CD4-positive, alpha-beta T cell treated with Interleukin-17A for 1 hour (primary cell): ENCODE data around the gene CLIC3.

Experiments
- DNase-seq: peaks from one replicate; pipeline ENCODE4 v3.0.0-alpha.2; 2020

The CLIC3 gene

GRCh38 chr9:136963341-136963740, 33.0 kb downstream of the CLIC3 start:
- DNase-seq: no peak

- no peak for DNase-seq
Measured at GRCh38 chr9:136962701-136963248, 33.6 kb downstream of the CLIC3 start.

DNA sequence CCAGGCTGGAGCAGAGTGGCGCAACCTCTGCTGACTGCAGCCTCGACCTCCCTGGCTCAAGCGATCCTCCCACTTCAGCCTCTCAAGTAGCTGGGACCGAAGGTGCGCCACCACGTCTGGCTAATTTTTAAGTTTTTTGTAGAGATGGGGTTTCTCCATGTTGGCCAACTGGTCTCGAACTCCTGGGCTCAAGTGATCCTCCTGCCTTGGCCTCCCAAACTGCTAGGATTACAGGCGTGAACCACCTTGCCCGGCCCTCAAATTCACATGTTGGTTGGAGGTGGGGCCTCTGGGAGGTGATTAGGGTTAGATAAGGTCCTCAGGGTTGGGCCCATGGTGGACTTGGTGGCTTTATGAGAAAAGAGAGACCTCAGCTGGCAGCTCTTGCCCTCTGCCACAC, 34.2 kb downstream of the CLIC3 start:
- DNase-seq: no peak

DNA sequence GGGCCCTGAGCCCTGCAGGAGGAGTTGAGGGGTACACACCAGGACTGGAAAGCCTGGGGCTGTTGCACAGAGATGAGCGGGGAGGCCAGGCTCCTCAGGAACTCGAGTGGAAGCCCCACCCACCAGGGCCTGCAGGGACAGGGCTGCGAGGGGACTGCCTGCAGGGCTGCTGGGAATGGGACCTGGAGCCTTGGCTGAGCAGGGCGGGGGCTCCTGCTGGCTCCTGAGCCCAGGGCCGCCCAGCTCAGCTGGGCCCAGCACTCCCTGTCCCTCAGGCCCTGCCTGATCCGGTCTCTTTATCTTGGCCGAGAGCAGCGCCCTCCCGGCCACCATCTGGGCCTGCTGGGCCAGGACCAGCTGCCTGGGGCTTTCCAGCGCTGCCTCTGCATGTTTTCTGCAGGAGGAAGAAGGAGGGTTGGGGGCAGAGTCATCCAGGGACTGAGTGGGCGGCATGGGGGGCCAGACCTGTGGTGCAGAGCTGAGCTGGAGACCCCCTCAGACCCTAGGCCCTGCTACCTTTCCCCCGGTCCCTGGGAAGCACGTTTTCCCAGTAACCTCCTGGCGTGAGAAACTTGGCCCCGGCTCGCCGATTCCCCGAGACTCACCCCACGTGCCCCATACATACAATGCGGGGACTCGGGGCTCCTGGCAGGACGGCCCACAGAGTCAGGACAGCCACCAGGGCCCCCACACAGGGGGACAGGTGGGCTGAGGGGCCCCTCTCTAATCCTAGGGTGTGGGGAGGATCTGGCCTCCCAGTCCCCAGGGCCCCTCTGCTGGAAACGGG, 34.9 kb downstream of the CLIC3 start:
- no peak for DNase-seq

GRCh38 chr9:136960938-136961275, 35.5 kb downstream of the CLIC3 start:
- DNase-seq: no peak

DNA sequence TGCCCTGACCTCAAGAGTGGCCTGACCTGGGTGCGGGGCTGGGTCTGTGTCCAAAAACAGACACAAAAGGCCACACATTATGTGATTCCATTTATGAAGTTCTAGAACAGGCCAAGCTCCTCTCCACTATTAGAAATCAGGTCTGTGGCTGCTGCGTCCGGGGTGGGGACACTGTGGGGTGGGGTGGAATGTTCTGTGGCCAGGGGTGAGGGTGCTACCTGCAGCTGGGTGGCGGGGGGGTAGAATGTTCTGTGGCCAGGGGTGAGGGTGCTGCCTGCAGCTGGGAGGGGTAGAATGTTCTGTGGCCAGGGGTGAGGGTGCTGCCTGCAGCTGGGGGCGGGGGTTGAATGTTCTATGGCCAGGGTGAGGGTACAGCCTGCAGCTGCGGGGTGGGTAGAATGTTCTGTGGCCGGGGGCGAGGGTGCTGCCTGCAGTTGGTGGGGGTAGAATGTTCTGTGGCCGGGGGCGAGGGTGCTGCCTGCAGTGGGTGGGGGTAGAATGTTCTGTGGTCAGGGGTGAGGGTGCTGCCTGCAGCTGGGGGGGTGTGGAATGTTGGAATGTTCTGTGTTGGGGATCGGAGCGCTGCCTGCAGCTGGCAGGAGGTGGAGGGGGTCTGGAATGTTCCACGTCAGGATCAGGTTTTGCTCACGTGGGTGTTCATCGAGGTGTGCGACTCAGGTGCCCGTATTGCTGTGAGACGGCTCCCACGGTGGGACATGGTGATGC, 36.0 kb downstream of the CLIC3 start:
- peak; percentile 58 for DNase-seq

- no peak for DNase-seq
Measured at GRCh38 chr9:136958898-136959850, 37.2 kb downstream of the CLIC3 start.

DNA sequence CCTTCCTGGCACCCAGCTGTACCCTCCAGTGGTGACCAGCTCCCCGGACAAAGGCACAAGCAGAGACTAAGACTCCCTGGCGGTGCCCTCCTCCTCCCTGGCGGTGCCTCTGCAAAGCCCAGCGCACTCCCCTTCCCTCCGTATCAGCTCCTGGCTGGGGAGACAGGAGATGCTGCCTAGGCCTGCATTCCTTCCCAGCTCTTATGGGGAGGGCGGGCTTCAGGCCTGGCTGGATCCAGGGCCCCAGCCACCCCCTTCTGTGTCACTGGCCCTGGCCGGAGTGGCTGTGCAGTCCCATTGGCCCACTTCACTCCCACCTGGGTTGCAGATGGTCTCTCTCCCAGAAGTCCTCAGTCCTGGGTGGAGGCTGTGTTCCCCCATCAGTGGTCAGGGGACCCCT, 37.9 kb downstream of the CLIC3 start:
- no peak for DNase-seq

- DNase-seq: no peak
Measured at GRCh38 chr9:136957901-136958300, 38.5 kb downstream of the CLIC3 start.

DNA sequence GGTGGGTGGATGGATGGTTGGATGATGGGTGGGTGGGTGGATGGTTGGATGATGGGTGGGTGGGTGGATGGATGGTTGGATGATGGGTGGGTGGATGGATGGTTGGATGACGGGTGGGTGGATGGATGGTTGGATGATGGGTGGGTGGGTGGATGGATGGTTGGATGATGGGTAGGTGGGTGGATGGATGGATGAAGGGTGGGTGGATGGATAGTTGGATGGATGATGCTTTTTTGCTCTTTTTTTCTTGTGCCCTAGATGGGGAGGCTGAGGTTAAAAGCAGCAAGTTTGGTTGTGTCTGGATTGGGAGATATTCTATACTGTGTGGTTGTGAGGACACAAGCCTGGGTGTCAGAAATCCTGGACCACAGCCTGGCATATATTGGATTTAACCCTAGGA, 38.9 kb downstream of the CLIC3 start:
- no peak for DNase-seq

GRCh38 chr9:136956604-136957003, 39.8 kb downstream of the CLIC3 start:
- no peak for DNase-seq

DNA sequence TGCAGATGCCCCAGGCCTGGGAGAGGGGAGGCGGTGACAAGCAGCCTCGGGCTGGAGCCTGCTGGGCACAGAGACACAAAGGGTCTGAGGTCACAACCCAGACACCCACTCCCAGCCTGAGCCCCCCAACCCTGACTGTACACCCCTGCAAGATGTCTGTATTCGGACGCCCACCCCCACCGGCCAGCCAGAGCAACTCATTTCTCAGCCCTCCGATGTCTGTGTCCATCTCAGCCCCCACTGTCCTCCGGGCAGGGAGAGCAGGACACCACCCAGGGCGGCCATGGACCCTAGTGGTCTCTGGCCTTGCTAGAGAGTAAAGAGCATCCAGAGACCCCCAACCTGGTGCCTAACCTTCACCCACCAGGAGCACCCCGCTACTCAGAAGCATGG, 40.4 kb downstream of the CLIC3 start:
- no peak for DNase-seq

GRCh38 chr9:136955202-136955942, 41.0 kb downstream of the CLIC3 start:
- no peak for DNase-seq

DNA sequence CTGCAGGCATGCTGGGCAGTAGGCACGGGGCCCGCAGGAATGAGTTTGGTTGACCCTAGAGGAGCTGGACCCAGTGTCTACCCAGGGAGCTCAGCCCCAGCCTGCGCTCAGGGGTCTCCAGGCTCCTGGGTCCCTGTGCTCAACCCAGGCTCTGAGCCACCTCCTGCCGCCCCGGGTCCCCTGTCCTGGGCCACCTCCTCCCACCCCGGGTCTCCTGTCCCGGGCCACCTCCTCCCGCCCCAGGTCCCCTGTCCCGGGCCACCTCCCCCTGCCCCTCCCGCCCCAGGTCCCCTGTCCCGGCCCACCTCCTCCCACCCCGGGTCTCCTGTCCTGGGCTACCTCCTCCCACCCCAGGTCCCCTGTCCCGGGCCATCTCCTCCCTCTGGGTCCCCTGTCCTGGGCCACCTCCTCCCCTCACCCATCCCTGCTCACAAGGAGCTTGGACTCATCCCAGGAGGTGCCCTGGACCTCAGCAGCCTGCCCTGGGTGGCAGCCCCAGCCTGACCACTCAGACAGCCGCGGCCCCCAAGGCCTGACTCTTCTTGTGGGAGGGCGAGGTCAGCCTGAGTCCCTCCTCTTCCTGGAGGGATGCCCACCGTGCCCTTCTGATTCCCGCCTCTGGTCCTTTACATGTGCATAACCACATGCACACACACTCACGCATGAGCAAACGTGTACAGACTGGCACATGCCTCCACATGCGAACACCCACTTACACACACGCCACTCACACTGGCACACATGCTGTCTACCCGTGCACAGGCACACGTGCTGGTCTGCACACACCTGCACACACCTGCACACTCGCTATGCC, 41.9 kb downstream of the CLIC3 start:
- DNase-seq: no peak

- no peak for DNase-seq
Measured at GRCh38 chr9:136953771-136954269, 42.5 kb downstream of the CLIC3 start.

- no peak for DNase-seq
Measured at GRCh38 chr9:136952876-136953770, 43.2 kb downstream of the CLIC3 start.

GRCh38 chr9:136952321-136952850, 44.0 kb downstream of the CLIC3 start:
- no peak for DNase-seq

GRCh38 chr9:136951541-136952320, 44.6 kb downstream of the CLIC3 start, which contains the start of gene LCN12:
Gene LCN12 (plus strand): TSS chr9:136952273. CDS start chr9:136952328, 55 bp downstream.
- DNase-seq: no peak
